Tibial artery (tissue), 4 donors: ENCODE results near the gene GNB1L.

Experiments used
- DNase-seq, 2 donors: peaks; one replicate each; pipeline ENCODE4 v3.0.0-alpha.2; 2019
- H3K27ac ChIP-seq, 2 donors: fragments of 200-600 bp; sonication (generic) in 1 of 2; 1 replicate in 1 of 2; 2 replicates in 1 of 2; pipeline ENCODE4 v1.5.1; 2018 to 2019; ENCODE audit warnings: mild to moderate bottlenecking in 1 of 2
- H3K27me3 ChIP-seq, 2 donors: fragments of 200-600 bp; sonication (generic) in 1 of 2; one replicate each; pipeline versions ENCODE4 v1.5.1 to v1.6.0; 2016 to 2019
- H3K36me3 ChIP-seq, 3 donors: fragments of 200-600 bp; sonication (generic) in 2 of 3; one replicate each; pipeline ENCODE4 v1.5.1; 2016 to 2019; ENCODE audit warnings: mild to moderate bottlenecking in 2 of 3
- H3K4me1 ChIP-seq, 4 donors: fragments of 200-600 bp; sonication (generic) in 2 of 4; 1 replicate in 3 of 4; 2 replicates in 1 of 4; pipeline ENCODE4 v1.5.1; 2016 to 2019
- H3K4me3 ChIP-seq, 2 donors: fragments of 200-600 bp; sonication (generic) in 1 of 2; 1 replicate in 1 of 2; 2 replicates in 1 of 2; pipeline ENCODE4 v1.5.1; 2018 to 2019; ENCODE audit warnings: mild to moderate bottlenecking in 2 of 2
- H3K9me3 ChIP-seq, 3 donors: fragments of 200-600 bp; sonication (generic) in 1 of 3; one replicate each; pipeline ENCODE4 v1.5.1; 2016 to 2019
- CTCF ChIP-seq, 2 experiments: fragments of 200-600 bp in 1 of 2; fragments of 450-650 bp in 1 of 2; IDR thresholded peaks; one replicate each; pipeline ENCODE4 v1.5.1; 2017 to 2019; ENCODE audit warnings: antibody characterized with exemption in 2 of 2, mild to moderate bottlenecking in 1 of 2, moderate library complexity in 1 of 2
- intact Hi-C: fragments of 100-400 bp; cut with DNase I; formaldehyde crosslinking; loops from one replicate; pipeline ENCODE4 v1.15.0; 2023; ENCODE audit warnings: low total_unique reads

Gene GNB1L

GRCh38 chr22:19808873-19809478 lies 45.7 kb downstream of the GNB1L start:
- no peaks in the 10 kb centered on the region for H3K9me3 ChIP-seq
- DNase-seq = peak in 1 of 2 donors; percentile 29
- intact Hi-C loops = no loop called here
- no peaks in the 10 kb centered on the region for H3K27me3 ChIP-seq
- no peak for TF ChIP-seq CTCF (IDR thresholded peaks at IDR 0.05)
- H3K36me3 ChIP-seq = peaks cover 0 to 26% (median 6%) of the 10 kb centered on the region in 3 donors
- H3K4me3 ChIP-seq = no peak overlapping the region
- H3K4me1 ChIP-seq = no peaks in the 10 kb centered on the region
- no peak overlapping the region for H3K27ac ChIP-seq

GRCh38 chr22:19807914-19808872 lies 46.5 kb downstream of the GNB1L start:
- Histone ChIP-seq H3K27me3 (no peaks in the 10 kb centered on the region), H3K4me3 (no peak overlapping the region), H3K9me3 (no peaks in the 10 kb centered on the region), H3K27ac (no peak overlapping the region), H3K4me1 (no peaks in the 10 kb centered on the region), H3K36me3 (peaks cover 0 to 27% (median 8%) of the 10 kb centered on the region in 3 donors)
- DNase-seq = peak in 1 of 2 donors; percentile 48
- intact Hi-C loops = no loop called here
- TF ChIP-seq CTCF (IDR thresholded peaks at IDR 0.05) = no peak

GRCh38 chr22:19807161-19807913 lies 47.3 kb downstream of the GNB1L start:
- H3K9me3 ChIP-seq = no peaks in the 10 kb centered on the region
- H3K4me1 ChIP-seq = no peaks in the 10 kb centered on the region
- no peaks in the 10 kb centered on the region for H3K27me3 ChIP-seq
- DNase-seq = peak in 1 of 2 donors; percentile 46
- no peak overlapping the region for H3K27ac ChIP-seq
- peaks cover 0 to 30% (median 9%) of the 10 kb centered on the region in 3 donors for H3K36me3 ChIP-seq
- no peak for TF ChIP-seq CTCF (IDR thresholded peaks at IDR 0.05)
- intact Hi-C loops = no loop called here
- H3K4me3 ChIP-seq = no peak overlapping the region

DNA sequence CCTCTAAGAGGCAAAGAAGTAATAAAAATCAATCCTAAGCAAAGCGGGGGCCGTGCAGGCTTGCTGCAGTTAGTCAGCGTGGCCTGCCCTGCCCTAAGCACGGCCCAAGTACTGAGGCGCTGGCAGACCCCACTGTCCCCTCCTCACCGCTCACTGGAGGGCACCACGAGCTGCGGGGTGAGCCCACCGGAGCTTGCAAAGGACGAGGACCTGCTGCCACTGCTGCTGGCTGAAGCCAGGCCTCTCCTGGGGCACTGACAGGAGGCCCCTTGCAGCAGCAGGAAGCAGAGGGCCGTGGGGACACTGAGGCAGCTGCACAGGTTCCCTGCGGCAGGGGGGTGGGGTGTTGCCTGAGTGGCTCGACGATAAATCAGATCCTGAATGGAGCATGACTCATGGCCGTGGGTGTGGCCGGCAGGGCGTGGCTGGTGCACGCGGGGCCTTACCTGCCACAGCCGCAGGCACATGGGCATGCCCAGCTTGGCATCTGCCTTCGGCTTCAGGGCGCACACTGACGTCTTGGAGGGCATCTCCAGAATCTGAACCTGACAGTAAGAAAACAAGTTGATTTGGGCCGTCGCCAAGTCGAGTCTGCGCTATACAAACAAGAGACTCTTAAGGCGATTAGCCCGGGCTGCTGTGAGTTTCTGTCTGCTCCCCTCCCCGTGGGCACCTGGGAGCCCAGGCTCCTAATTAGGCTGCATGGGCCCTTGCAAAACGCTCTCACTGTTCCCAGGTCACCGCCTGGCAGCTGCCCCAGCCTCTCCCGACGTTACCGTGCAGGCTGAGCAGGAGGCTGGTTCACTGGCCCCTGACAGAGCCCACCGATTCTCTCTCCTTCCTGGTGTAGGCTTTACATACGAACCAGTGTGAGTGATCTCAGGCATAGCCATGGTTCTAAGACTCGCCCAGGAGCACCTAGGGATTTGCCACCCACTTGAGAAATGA lies 48.2 kb downstream of the GNB1L start:
- Histone ChIP-seq H3K9me3 (no peaks in the 10 kb centered on the region), H3K27me3 (no peaks in the 10 kb centered on the region), H3K4me3 (no peak overlapping the region), H3K36me3 (peaks cover 0 to 31% (median 9%) of the 10 kb centered on the region in 3 donors), H3K27ac (no peak overlapping the region), H3K4me1 (no peaks in the 10 kb centered on the region)
- peak in 1 of 2 donors; percentile 65 for DNase-seq
- no peak for TF ChIP-seq CTCF (IDR thresholded peaks at IDR 0.05)
- intact Hi-C loops = no loop called here

- TF ChIP-seq CTCF (IDR thresholded peaks at IDR 0.05) = no peak
- DNase-seq = peak in 1 of 2 donors; percentile 9
- H3K4me1 ChIP-seq = no peaks in the 10 kb centered on the region
- no peaks in the 10 kb centered on the region for H3K9me3 ChIP-seq
- H3K4me3 ChIP-seq = no peak overlapping the region
- no peaks in the 10 kb centered on the region for H3K27me3 ChIP-seq
- no peak overlapping the region for H3K27ac ChIP-seq
- H3K36me3 ChIP-seq = peaks cover 0 to 38% (median 9%) of the 10 kb centered on the region in 3 donors
- intact Hi-C loops = no loop called here
Measured at GRCh38 chr22:19805821-19806212, 48.9 kb downstream of the GNB1L start.
